Loucy (cell line): Measurements from ENCODE around the gene SLC19A1.

ENCODE experiments used
- H2AFZ ChIP-seq: fragments of 200-600 bp; sonication (generic); 2 replicates; pipeline ENCODE4 v1.6.0; 2016; ENCODE audit warnings: antibody characterized with exemption, mild to moderate bottlenecking, low read length, moderate library complexity
- H3F3A ChIP-seq: fragments of 200-600 bp; 2 replicates; pipeline ENCODE4 v1.6.0; 2016; ENCODE audit warnings: antibody characterized with exemption, low read depth, mild to moderate bottlenecking
- H3K27me3 ChIP-seq: fragments of 200-600 bp; sonication (generic); 2 replicates; pipeline ENCODE4 v1.6.1; 2014; ENCODE audit warnings: low read length, mild to moderate bottlenecking; ENCODE audit not compliant: insufficient read depth, poor library complexity, severe bottlenecking
- H3K36me3 ChIP-seq: fragments of 200-600 bp; sonication (generic); 2 replicates; pipeline ENCODE4 v1.6.1; 2016; ENCODE audit warnings: low read length; ENCODE audit not compliant: insufficient read depth
- H3K4me1 ChIP-seq: fragments of 200-600 bp; sonication (generic); 2 replicates; pipeline ENCODE4 v1.5.1; 2014; ENCODE audit warnings: low read length, mild to moderate bottlenecking; ENCODE audit not compliant: insufficient read depth, poor library complexity, severe bottlenecking
- H3K4me2 ChIP-seq: fragments of 200-600 bp; sonication (generic); 2 replicates; pipeline ENCODE4 v1.6.0; 2014; ENCODE audit warnings: antibody characterized with exemption, low read length, low read depth, mild to moderate bottlenecking; ENCODE audit not compliant: poor library complexity, severe bottlenecking
- H3K4me3 ChIP-seq: fragments of 200-600 bp; sonication (generic); 2 replicates; pipeline ENCODE4 v1.5.1; 2014; ENCODE audit warnings: low read length, mild to moderate bottlenecking, mixed read lengths; ENCODE audit not compliant: poor library complexity, severe bottlenecking
- H3K79me2 ChIP-seq: fragments of 200-600 bp; sonication (generic); 2 replicates; pipeline ENCODE4 v1.6.1; 2014; ENCODE audit warnings: low read length; ENCODE audit not compliant: insufficient read depth
- H3K9ac ChIP-seq: fragments of 200-600 bp; sonication (generic); 2 replicates; pipeline ENCODE4 v1.6.0; 2014; ENCODE audit warnings: mild to moderate bottlenecking, low read depth, low read length, moderate library complexity; ENCODE audit not compliant: poor library complexity, severe bottlenecking
- H3K9me2 ChIP-seq: fragments of 200-600 bp; sonication (generic); replicated peaks from 2 replicates; pipeline ENCODE4 v1.6.1; 2016; ENCODE audit warnings: low read depth, low read length, mixed read lengths
- H3K9me3 ChIP-seq: fragments of 200-600 bp; sonication (generic); 2 replicates; pipeline ENCODE4 v1.6.1; 2014; ENCODE audit warnings: mild to moderate bottlenecking, antibody characterized with exemption, low read length, low read depth; ENCODE audit not compliant: insufficient read depth
- H4K20me1 ChIP-seq: fragments of 200-600 bp; sonication (generic); 2 replicates; pipeline ENCODE4 v1.6.0; 2014; ENCODE audit warnings: antibody characterized with exemption, low read length, mild to moderate bottlenecking; ENCODE audit not compliant: insufficient read depth, poor library complexity, severe bottlenecking
- CTCF ChIP-seq: fragments of 200-600 bp; sonication (generic); conservative IDR thresholded peaks from 2 replicates; pipeline ENCODE4 v1.5.1; 2014; ENCODE audit warnings: mild to moderate bottlenecking, antibody characterized with exemption, low read length
- EZH2phosphoT487 ChIP-seq: fragments of 200-600 bp; IDR thresholded peaks from 2 replicates; pipeline ENCODE4 v1.6.1; 2018; ENCODE audit warnings: antibody characterized with exemption, mild to moderate bottlenecking, moderate library complexity, borderline replicate concordance

Gene SLC19A1

DNA sequence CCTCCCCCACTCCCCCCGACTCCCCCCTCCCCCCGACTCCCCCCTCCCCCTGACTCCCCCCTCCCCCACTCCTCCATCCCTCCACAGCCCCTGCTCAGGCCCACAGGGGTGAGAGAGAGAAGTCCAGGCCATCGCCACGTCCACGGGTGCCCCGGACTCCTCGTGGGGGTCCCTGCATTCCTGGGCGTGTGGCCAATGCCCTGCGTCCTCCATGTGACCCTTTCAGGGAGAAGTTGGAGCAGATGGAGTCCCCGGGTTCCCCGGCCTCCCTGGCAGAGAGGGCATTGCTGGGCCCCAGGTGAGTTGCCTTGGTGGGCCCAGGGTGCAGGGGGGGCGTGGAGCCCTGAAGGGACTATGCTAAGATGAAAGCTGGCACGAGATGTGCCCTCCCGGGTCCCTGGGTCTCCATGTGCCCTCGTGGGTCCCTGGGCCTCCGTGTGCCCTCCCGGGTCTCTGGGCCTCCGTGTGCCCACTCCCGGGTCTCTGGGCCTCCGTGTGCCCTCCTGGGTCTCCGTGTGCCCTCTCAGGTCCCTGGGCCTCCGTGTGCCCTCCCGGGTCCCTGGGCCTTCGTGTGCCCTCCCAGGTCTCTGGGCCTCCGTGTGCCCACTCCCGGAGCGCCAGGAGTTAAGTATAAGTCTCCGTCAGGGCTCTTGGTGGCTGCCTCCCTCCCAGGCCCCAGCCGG, 52.0 kb downstream of the SLC19A1 start:
- Histone ChIP-seq H3K36me3 (no peaks in the 10 kb centered on the region), H3K4me2 (peak overlapping the region; percentile 44), H3K4me3 (no peak overlapping the region), H4K20me1 (no peaks in the 10 kb centered on the region), H2AFZ (no peak overlapping the region), H3K27me3 (no peaks in the 10 kb centered on the region), H3K79me2 (no peaks in the 10 kb centered on the region), H3K9me3 (no peaks in the 10 kb centered on the region), H3K4me1 (peaks cover 10% of the 10 kb centered on the region), H3K9ac (no peak overlapping the region), H3F3A (no peaks in the 10 kb centered on the region), H3K9me2 (no peaks in the 10 kb centered on the region)
- TF ChIP-seq CTCF (no peak), EZH2phosphoT487 (no peak)

GRCh38 chr21:45489722-45489982, 52.6 kb downstream of the SLC19A1 start:
- no peaks in the 10 kb centered on the region for H3K36me3 ChIP-seq
- peaks cover 10% of the 10 kb centered on the region for H3K4me1 ChIP-seq
- no peak overlapping the region for H2AFZ ChIP-seq
- no peaks in the 10 kb centered on the region for H4K20me1 ChIP-seq
- no peak for TF ChIP-seq CTCF
- no peak for TF ChIP-seq EZH2phosphoT487
- H3K9ac ChIP-seq = no peak overlapping the region
- H3K4me3 ChIP-seq = no peak overlapping the region
- H3K27me3 ChIP-seq = no peaks in the 10 kb centered on the region
- H3F3A ChIP-seq = no peaks in the 10 kb centered on the region
- no peaks in the 10 kb centered on the region for H3K79me2 ChIP-seq
- H3K9me2 ChIP-seq = no peaks in the 10 kb centered on the region
- H3K4me2 ChIP-seq = no peak overlapping the region
- H3K9me3 ChIP-seq = no peaks in the 10 kb centered on the region

DNA sequence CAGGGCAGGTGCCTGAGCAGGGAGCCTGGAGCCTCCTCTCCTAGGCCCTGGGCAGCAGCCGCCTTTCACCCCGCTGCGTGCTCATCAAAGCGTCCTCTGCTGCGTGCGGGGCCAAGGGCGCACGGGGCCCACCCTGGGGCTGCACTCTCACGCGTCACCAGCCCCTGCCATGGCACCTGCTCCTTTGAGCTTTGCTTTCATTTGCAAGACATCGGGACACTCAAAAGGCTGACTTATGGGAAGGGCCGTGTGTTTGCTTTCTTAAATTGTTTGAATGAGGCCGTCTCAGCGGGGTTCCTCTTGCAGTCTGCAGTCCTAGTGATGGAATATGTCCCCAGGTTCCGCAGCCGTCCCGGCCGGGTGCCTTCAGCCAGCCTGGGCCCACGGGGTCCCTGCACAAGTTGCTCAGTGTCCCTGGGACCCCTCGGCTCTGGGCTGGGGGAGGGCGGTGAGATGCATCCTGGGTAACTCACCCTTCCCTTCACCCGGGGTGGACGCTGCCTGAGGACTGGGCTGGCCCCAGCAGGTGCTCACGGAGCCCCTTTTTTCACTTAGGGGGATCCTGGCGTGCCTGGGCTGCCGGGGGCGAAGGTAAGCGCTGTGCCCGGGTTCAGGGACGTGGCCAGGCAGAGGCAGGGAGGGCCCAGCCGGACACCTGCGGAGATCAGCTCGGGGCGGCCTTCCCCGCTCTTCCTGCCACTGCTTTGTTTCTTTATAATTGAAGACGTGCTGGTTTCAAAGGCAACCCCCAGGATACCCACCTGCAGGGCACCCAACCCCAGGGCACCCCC, 53.1 kb downstream of the SLC19A1 start:
- H3K27me3 ChIP-seq = no peaks in the 10 kb centered on the region
- peaks cover 10% of the 10 kb centered on the region for H3K4me1 ChIP-seq
- H3K9ac ChIP-seq = no peak overlapping the region
- no peak overlapping the region for H3K4me2 ChIP-seq
- no peaks in the 10 kb centered on the region for H3K36me3 ChIP-seq
- H3K4me3 ChIP-seq = no peak overlapping the region
- no peak overlapping the region for H2AFZ ChIP-seq
- no peaks in the 10 kb centered on the region for H3K9me3 ChIP-seq
- TF ChIP-seq CTCF (no peak), EZH2phosphoT487 (no peak)
- H4K20me1 ChIP-seq = no peaks in the 10 kb centered on the region
- no peaks in the 10 kb centered on the region for H3K9me2 ChIP-seq
- no peaks in the 10 kb centered on the region for H3F3A ChIP-seq
- H3K79me2 ChIP-seq = no peaks in the 10 kb centered on the region
